NB4 (cell line): ENCODE data around the gene SHOX.
"Not testable (repeated sequence)": the region's sequence is repeated elsewhere in the genome, so short reads cannot be mapped to it uniquely, and the experiment has no call there.

Experiments
- DNase-seq: peaks from one replicate; pipeline ENCODE4 v3.0.0; 2010; ENCODE audit warnings: low read depth
- H3K4me3 ChIP-seq: one replicate; pipeline ENCODE4 v1.5.1; 2011; ENCODE audit warnings: mild to moderate bottlenecking, low read depth, low read length, moderate library complexity
- MYC ChIP-seq: IDR thresholded peaks from 2 replicates; pipeline ENCODE4 v1.6.1; 2011; ENCODE audit warnings: low read depth, low read length
- POLR2A ChIP-seq: IDR thresholded peaks from 2 replicates; pipeline ENCODE4 v1.6.1; 2011; ENCODE audit warnings: mild to moderate bottlenecking; ENCODE audit not compliant: insufficient read length; ENCODE audit errors: extremely low read depth
- TF ChIP-seq, protein P1 (sequence below): IDR thresholded peaks from one replicate; pipeline ENCODE4 v1.5.1; 2012; ENCODE audit warnings: low read depth, low read length
- TF ChIP-seq, protein P2 (sequence below): IDR thresholded peaks from 2 replicates; pipeline ENCODE4 v1.6.1; 2011; ENCODE audit warnings: low read depth, low read length

Gene SHOX

DNA sequence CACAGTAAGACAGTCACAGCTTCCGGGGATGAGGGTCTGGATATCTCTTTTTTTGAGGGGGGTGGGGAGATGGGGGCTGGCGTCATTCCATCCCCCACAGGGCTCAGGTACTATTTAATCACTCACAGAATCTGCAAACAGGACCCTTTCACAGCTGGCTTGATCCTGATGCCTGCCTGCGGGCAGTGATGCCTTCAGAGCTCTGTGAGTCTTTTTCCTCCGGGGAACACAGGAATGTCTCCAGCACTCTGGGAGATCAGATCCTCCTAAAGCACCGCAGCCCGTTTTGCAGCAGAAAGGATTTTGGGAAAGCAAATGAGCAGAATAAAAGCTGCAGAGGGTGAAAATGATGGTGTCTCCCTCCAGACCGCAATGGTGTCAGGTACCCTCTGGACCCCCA is 13.2 kb upstream of the SHOX start:
- TF ChIP-seq, protein P1, sequence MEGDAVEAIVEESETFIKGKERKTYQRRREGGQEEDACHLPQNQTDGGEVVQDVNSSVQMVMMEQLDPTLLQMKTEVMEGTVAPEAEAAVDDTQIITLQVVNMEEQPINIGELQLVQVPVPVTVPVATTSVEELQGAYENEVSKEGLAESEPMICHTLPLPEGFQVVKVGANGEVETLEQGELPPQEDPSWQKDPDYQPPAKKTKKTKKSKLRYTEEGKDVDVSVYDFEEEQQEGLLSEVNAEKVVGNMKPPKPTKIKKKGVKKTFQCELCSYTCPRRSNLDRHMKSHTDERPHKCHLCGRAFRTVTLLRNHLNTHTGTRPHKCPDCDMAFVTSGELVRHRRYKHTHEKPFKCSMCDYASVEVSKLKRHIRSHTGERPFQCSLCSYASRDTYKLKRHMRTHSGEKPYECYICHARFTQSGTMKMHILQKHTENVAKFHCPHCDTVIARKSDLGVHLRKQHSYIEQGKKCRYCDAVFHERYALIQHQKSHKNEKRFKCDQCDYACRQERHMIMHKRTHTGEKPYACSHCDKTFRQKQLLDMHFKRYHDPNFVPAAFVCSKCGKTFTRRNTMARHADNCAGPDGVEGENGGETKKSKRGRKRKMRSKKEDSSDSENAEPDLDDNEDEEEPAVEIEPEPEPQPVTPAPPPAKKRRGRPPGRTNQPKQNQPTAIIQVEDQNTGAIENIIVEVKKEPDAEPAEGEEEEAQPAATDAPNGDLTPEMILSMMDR = no peak
- no peak for TF ChIP-seq MYC
- no peak for TF ChIP-seq POLR2A
- TF ChIP-seq, protein P2, sequence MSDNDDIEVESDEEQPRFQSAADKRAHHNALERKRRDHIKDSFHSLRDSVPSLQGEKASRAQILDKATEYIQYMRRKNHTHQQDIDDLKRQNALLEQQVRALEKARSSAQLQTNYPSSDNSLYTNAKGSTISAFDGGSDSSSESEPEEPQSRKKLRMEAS = no peak
- no peak for DNase-seq
- H3K4me3 ChIP-seq = no peak overlapping the region

DNA sequence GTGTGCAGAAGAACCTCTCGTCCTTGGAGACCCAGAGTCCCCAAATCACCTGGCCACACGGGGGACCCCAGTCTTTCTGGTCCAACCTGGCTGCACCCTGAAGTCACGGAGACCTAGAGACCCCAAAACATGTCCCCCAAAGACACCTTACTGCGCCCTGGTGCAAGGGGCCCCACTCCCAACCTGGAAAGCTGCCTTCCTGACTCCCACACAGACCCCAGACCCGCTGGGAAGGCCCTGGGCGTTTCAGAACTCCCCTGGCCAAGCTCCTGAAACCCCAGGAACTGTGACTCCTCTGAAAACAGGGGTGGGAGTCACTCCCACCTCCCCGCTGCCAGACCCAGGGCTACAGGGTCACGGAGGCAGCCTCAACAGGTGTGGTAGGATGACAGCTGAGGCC is 12.7 kb upstream of the SHOX start:
- no peak for DNase-seq
- no peak overlapping the region for H3K4me3 ChIP-seq
- TF ChIP-seq, protein P2 = no peak
- TF ChIP-seq MYC = no peak
- TF ChIP-seq, protein P1 = no peak
- TF ChIP-seq POLR2A = no peak

DNA sequence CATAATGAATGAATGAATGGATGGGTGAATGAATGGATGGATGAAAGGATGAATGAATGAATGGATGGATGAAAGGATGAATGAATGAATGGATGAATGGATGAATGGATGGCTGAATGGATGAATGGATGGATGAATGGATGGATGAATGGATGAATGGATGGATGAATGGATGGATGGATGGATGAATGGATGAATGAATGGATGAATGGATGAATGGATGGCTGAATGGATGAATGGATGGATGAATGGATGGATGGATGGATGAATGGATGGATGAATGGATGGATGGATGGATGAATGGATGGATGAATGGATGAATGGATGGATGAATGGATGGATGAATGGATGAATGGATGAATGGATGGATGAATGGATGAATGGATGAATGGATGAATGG is 12.3 kb upstream of the SHOX start:
- not testable (repeated sequence) for H3K4me3 ChIP-seq

DNA sequence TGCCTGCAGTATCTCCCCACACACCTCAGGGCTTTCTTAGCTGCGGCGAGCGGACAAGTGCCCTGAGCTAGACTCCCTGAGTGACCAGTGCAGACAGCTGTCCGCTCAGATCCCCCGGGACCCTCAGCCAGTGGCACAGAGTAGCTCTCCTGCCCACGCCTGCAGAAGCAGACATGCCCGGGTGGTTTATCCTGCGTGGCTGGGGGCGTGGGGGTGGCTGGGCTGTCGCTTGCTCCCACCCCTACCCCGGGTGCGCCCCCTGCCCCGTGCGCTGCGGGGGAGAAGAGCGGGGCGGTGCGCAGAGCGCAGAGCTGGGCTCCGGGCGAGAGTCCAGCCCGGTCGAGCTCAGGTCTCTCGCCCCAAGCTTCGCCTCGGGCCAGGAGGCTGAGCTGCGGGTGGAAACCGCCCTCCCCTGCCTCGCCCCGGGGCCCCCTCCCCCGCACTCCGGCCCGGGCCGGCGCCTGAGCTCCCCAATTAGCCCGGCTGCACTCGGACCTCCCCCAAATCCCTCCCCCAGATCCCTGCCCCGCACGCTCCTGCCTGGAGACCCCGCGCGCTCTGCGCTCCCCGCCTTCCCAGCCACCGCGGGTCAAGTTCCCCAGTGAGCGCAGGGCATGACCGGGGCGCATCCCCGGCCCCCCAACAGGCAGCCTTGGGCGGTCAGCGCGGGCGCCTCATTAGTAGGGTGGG is 11.7 kb upstream of the SHOX start:
- no peak for DNase-seq
- TF ChIP-seq MYC (no peak), POLR2A (no peak)
- TF ChIP-seq, protein P1 = no peak
- TF ChIP-seq, protein P2 = no peak
- no peak overlapping the region for H3K4me3 ChIP-seq

More for the DNA sequence above, 12.3 kb upstream of the SHOX start:
- DNase-seq = not testable (repeated sequence)

DNA sequence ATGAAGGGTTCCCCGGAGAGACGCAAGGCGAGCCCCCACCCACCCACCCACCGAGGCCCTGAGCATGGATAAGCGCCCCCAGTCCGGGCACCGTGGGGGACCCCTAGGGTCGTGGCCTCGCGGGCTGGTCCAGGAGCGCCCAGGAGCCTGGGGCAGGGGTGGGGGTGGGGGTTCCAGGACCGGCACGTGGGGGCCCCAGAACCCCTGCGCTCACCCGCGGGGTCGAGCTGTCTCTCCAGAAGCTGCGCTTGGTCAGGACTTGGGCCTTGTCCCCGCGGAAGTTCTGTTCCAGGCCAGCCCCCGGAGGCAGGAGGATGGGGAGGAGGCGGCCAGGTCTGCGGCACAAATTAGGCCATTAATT is 11.2 kb upstream of the SHOX start:
- DNase-seq = no peak
- no peak overlapping the region for H3K4me3 ChIP-seq
- TF ChIP-seq, protein P2 = no peak
- TF ChIP-seq MYC (no peak), POLR2A (no peak)
- TF ChIP-seq, protein P1 = no peak

DNA sequence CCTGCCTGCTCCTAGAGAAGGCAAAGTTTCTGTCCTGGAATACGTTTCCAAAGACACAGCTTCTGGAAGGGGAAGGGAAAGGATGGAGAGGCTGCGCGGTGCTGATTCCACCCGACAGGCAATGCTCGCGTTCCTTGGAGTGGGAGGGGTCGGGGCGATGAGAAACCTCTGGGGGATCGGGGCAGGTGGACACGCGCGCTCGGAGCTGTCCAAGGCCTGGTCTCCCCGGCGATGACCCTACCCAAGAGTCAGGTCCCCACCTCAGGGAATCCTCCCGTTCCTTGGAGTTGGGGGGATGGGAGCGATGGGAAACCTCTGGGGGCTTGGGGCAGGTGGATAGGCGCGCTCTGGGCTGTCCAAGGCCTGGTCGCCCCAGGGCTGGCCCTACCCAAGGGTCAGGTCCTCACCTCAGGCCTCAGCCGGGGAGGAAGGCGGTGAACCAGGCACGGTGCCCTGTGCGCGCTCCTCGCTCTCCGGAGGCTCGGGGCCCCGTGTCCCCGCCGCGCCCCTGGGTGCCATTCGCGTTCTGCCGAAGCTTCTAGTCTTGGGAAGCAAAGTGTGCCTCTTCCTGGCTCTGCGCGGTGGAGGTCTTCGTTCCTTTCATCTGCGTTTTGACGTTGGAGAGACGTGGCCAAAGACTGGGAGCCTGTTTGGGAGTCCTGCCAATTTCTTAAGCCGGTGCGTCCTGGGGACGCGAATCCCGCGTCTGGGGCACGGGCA is 10.6 kb upstream of the SHOX start:
- no peak overlapping the region for H3K4me3 ChIP-seq
- TF ChIP-seq POLR2A = no peak
- no peak for DNase-seq
